IMR-90 (cell line): ENCODE data around the gene COL6A3. TPM values are rescaled to one million over a fixed set of nuclear protein-coding genes. Genes with fewer than 3 reads are reported as not detected.

Experiments
- ATAC-seq: fragments of 200-7000 bp; cut with Tn5 transposase; 2 replicates; pipeline ENCODE4 v1.9.1; 2020; ENCODE audit warnings: low read depth, mild to moderate bottlenecking, moderate library complexity
- BruUV-seq: library from RNA; stranded (reverse); fragments of 400-500 nt; replicated peaks from 2 replicates; lab custom pipeline; 2021; lab: Mats Ljungman, UMichigan
- CTCF ChIA-PET: fragments of 300-600 bp; formaldehyde crosslinking; extraction: SDS; loops from one replicate; lab custom pipeline; 2021; ENCODE audit warnings: antibody characterized with exemption; lab: Yijun Ruan, JAX
- POLR2A ChIA-PET: fragments of 300-600 bp; sonication (Branson Sonifier 250); formaldehyde crosslinking; loops from one replicate; lab custom pipeline; 2022; ENCODE audit warnings: antibody characterized with exemption; ENCODE audit not compliant: unreplicated experiment; lab: Charles Lee
- DNase-seq: peaks from one replicate; pipeline ENCODE4 v3.0.0; 2013
- H2AFZ ChIP-seq: replicated peaks from 2 replicates; pipeline ENCODE3; 2013; ENCODE audit warnings: low read length, mild to moderate bottlenecking; ENCODE audit not compliant: poor library complexity
- H2AK5ac ChIP-seq: 2 replicates; pipeline ENCODE4 v1.6.1; 2013; ENCODE audit warnings: low read depth, low read length, inconsistent platforms
- H2AK9ac ChIP-seq: replicated peaks from 2 replicates; pipeline ENCODE3; 2013; ENCODE audit warnings: mild to moderate bottlenecking, low read depth, low read length, moderate library complexity; ENCODE audit not compliant: poor library complexity
- H2BK120ac ChIP-seq: 2 replicates; pipeline ENCODE4 v1.6.1; 2013; ENCODE audit warnings: low read depth, low read length, inconsistent platforms
- H2BK15ac ChIP-seq: 3 replicates; pipeline ENCODE4 v1.6.1; 2013; ENCODE audit warnings: low read depth, low read length, inconsistent platforms
- H2BK20ac ChIP-seq: 2 replicates; pipeline ENCODE4 v1.6.1; 2013; ENCODE audit warnings: low read depth, mild to moderate bottlenecking, inconsistent platforms, low read length, moderate library complexity
- H2BK5ac ChIP-seq: 2 replicates; pipeline ENCODE4 v1.6.1; 2013; ENCODE audit warnings: mild to moderate bottlenecking, low read depth, low read length, inconsistent platforms; ENCODE audit not compliant: poor library complexity, severe bottlenecking
- H3K14ac ChIP-seq: replicated peaks from 2 replicates; pipeline ENCODE4 v1.6.1; 2013; ENCODE audit warnings: low read depth, low read length, inconsistent platforms
- H3K18ac ChIP-seq: 2 replicates; pipeline ENCODE4 v1.6.1; 2013; ENCODE audit warnings: low read depth, low read length, control low read depth
- H3K23ac ChIP-seq: 2 replicates; pipeline ENCODE4 v1.6.1; 2013; ENCODE audit warnings: low read depth, low read length, inconsistent platforms
- H3K27ac ChIP-seq: 2 replicates; pipeline ENCODE4 v1.5.1; 2013; ENCODE audit warnings: mild to moderate bottlenecking, control low read depth, low read length; ENCODE audit not compliant: insufficient read depth
- H3K27me3 ChIP-seq: 2 replicates; pipeline ENCODE4 v1.6.1; 2013; ENCODE audit warnings: low read length; ENCODE audit not compliant: control insufficient read depth, insufficient read depth
- H3K36me3 ChIP-seq: 2 replicates; pipeline ENCODE4 v1.6.1; 2013; ENCODE audit warnings: low read length, mixed read lengths; ENCODE audit not compliant: control insufficient read depth, insufficient read depth
- H3K4ac ChIP-seq: 2 replicates; pipeline ENCODE4 v1.6.1; 2013; ENCODE audit warnings: low read depth, low read length, inconsistent platforms
- H3K4me1 ChIP-seq: 2 replicates; pipeline ENCODE4 v1.6.1; 2013; ENCODE audit warnings: low read length, mixed read lengths; ENCODE audit not compliant: control insufficient read depth, insufficient read depth
- H3K4me2 ChIP-seq: 2 replicates; pipeline ENCODE4 v1.6.1; 2013; ENCODE audit warnings: low read depth, mild to moderate bottlenecking, control low read depth, low read length, moderate library complexity
- H3K4me3 ChIP-seq: 2 replicates; pipeline ENCODE4 v1.5.1; 2013; ENCODE audit warnings: low read depth, mild to moderate bottlenecking, control low read depth, low read length, moderate library complexity; ENCODE audit not compliant: insufficient read depth
- H3K56ac ChIP-seq: 2 replicates; pipeline ENCODE4 v1.6.1; 2013; ENCODE audit warnings: low read length, inconsistent platforms; ENCODE audit not compliant: insufficient read depth; ENCODE audit errors: extremely low read depth
- H3K79me1 ChIP-seq, 2 experiments: 2 replicates each; pipeline ENCODE4 v1.6.1; 2013; ENCODE audit warnings: low read length in 2 of 2, inconsistent platforms in 1 of 2, low read depth in 1 of 2
- H3K9ac ChIP-seq: 2 replicates; pipeline ENCODE4 v1.6.1; 2013; ENCODE audit warnings: low read depth, low read length, control low read depth
- H3K9me1 ChIP-seq: 2 replicates; pipeline ENCODE4 v1.6.1; 2013; ENCODE audit warnings: low read length, inconsistent platforms; ENCODE audit not compliant: insufficient read depth
- H3K9me3 ChIP-seq: 2 replicates; pipeline ENCODE4 v1.6.1; 2013; ENCODE audit warnings: low read length; ENCODE audit not compliant: control insufficient read depth, insufficient read depth
- H4K20me1 ChIP-seq: 2 replicates; pipeline ENCODE4 v1.6.1; 2013; ENCODE audit warnings: low read length, inconsistent platforms; ENCODE audit not compliant: insufficient read depth
- H4K5ac ChIP-seq: 2 replicates; pipeline ENCODE4 v1.6.1; 2013; ENCODE audit warnings: mild to moderate bottlenecking, low read depth, low read length, control low read depth
- H4K8ac ChIP-seq, 2 experiments: 2 replicates each; pipeline ENCODE4 v1.6.1; 2013; ENCODE audit warnings: low read depth in 2 of 2, low read length in 2 of 2, control low read depth in 1 of 2, inconsistent platforms in 1 of 2
- H4K91ac ChIP-seq: 2 replicates; pipeline ENCODE4 v1.6.1; 2013; ENCODE audit warnings: low read depth, low read length, inconsistent platforms; ENCODE audit not compliant: insufficient read depth
- BHLHE40 ChIP-seq: fragments of 150-350 bp; IDR thresholded peaks from 2 replicates; pipeline ENCODE4 v1.6.1; 2016; ENCODE audit warnings: mild to moderate bottlenecking, low read depth, low read length
- CEBPB ChIP-seq: IDR thresholded peaks from 2 replicates; pipeline ENCODE4 v1.6.1; 2012; ENCODE audit warnings: low read depth, low read length, improper control_type of control experiment
- CHD1 ChIP-seq: IDR thresholded peaks from 2 replicates; pipeline ENCODE4 v1.6.1; 2012; ENCODE audit warnings: low read depth, low read length, improper control_type of control experiment
- CTCF ChIP-seq: conservative IDR thresholded peaks from 2 replicates; pipeline ENCODE4 v1.5.1; 2012; ENCODE audit warnings: mild to moderate bottlenecking, low read depth, low read length, improper control_type of control experiment
- FOS ChIP-seq: fragments of 150-350 bp; IDR thresholded peaks from 2 replicates; pipeline ENCODE4 v1.6.1; 2016; ENCODE audit warnings: low read depth, low read length
- MAFK ChIP-seq: IDR thresholded peaks from 2 replicates; pipeline ENCODE4 v1.6.1; 2012; ENCODE audit warnings: low read depth, low read length, improper control_type of control experiment
- MAZ ChIP-seq: IDR thresholded peaks from 2 replicates; pipeline ENCODE4 v1.6.1; 2012; ENCODE audit warnings: low read depth, mild to moderate bottlenecking, low read length, improper control_type of control experiment, moderate library complexity, borderline replicate concordance
- MXI1 ChIP-seq: IDR thresholded peaks from 2 replicates; pipeline ENCODE4 v1.6.1; 2012; ENCODE audit warnings: low read depth, mild to moderate bottlenecking, low read length, moderate library complexity, borderline replicate concordance
- NFE2L2 ChIP-seq: fragments of 150-350 bp; IDR thresholded peaks from 2 replicates; pipeline ENCODE4 v1.6.1; 2016; ENCODE audit warnings: low read depth, mild to moderate bottlenecking, low read length
- POLR2A ChIP-seq: IDR thresholded peaks from 2 replicates; pipeline ENCODE4 v1.6.1; 2012; ENCODE audit warnings: mild to moderate bottlenecking, low read depth, low read length
- RAD21 ChIP-seq: IDR thresholded peaks from 2 replicates; pipeline ENCODE4 v1.6.1; 2012; ENCODE audit warnings: low read length, improper control_type of control experiment
- RCOR1 ChIP-seq: IDR thresholded peaks from 2 replicates; pipeline ENCODE4 v1.6.1; 2012; ENCODE audit warnings: mild to moderate bottlenecking, low read length, improper control_type of control experiment; ENCODE audit not compliant: insufficient replicate concordance
- RFX5 ChIP-seq: IDR thresholded peaks from 2 replicates; pipeline ENCODE4 v1.8.0; 2012; ENCODE audit warnings: low read depth, mild to moderate bottlenecking, low read length, moderate library complexity
- SMC3 ChIP-seq: fragments of 150-350 bp; IDR thresholded peaks from 2 replicates; pipeline ENCODE4 v1.6.1; 2016; ENCODE audit warnings: low read depth, mild to moderate bottlenecking, antibody characterized with exemption, low read length, moderate library complexity
- USF2 ChIP-seq: fragments of 150-350 bp; IDR thresholded peaks from 2 replicates; pipeline ENCODE4 v1.6.1; 2017; ENCODE audit warnings: mild to moderate bottlenecking, antibody characterized with exemption, low read length, low read depth
- WGBS, 2 experiments: methylation state at CpG; one replicate each; pipeline versions ENCODE4 v1.1.5 to v1.1.7; 2013; ENCODE audit warnings: missing lambda C conversion rate in 2 of 2; ENCODE audit not compliant: insufficient read length in 1 of 2; ENCODE audit errors: extremely low coverage in 2 of 2; 5-methylcytosine and 5-hydroxymethylcytosine counted together
- dilution Hi-C: fragments of 300-500 bp; cut with HindIII; formaldehyde crosslinking; loops from one replicate; pipeline ENCODE4 v1.14.3; 2018; ENCODE audit warnings: low sequenced_read_pairs; ENCODE audit not compliant: unreplicated experiment
- in situ Hi-C: fragments of 300-500 bp; cut with MboI; formaldehyde crosslinking; loops from 3 replicates; pipeline ENCODE4 v1.14.3; 2019; ENCODE audit warnings: low sequenced_read_pairs, inconsistent platforms, mixed read lengths
- intact Hi-C: fragments of 100-400 bp; cut with micrococcal nuclease; formaldehyde crosslinking; loops from 2 replicates; pipeline ENCODE4 v1.10.0; 2022
- polyA plus RNA-seq, 3 experiments: library from polyadenylated mRNA; depleted of rRNA; stranded (reverse); fragments of >200 nt; gene quantifications; 2 replicates each; pipeline ENCODE4 v1.2.3, GENCODE V29; 2012; ENCODE audit warnings: low replicate concordance in 1 of 3
- total RNA-seq: library from RNA; depleted of rRNA; stranded (reverse); fragments of >200 nt; gene quantifications from 2 replicates; pipeline ENCODE4 v1.2.3, GENCODE V29; 2012
- TF ChIP-seq, protein P1 (sequence below): fragments of 150-350 bp; IDR thresholded peaks from 2 replicates; pipeline ENCODE4 v1.6.1; 2016; ENCODE audit warnings: low read depth, mild to moderate bottlenecking, low read length, moderate library complexity, borderline replicate concordance

The COL6A3 gene
- total and polyA plus RNA-seq, 2 of the 4 experiments (the other 2 are of a cell fraction), result 964 to 1,855 TPM

DNA sequence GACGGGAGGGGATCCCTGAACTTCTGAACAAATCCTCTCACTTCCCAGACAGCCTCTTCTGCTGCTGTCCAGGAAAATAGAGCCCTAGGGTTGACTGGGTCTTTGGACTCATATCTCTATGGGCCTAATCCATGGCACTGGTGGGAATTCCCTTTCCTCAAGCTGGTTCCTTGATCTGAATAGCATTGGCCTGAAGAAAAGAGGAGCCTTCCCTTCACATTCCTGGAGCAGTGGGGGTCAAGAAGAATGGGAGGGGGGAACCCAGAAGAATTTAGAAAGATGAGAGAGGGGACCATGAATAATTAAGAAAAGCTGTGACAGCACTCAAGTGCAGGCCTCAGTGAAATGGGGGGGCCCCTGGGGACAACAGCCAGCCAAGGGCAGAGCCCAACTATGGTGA is 80.2 kb downstream of the COL6A3 start:
- peaks cover 74% of the 10 kb centered on the region for H3K36me3 ChIP-seq
- peaks cover 8% of the 10 kb centered on the region; the same call in 1 of the 2 replicates for H4K20me1 ChIP-seq
- H3K56ac ChIP-seq, result peak overlapping the region; percentile 2; the same call in 1 of the 2 replicates
- H2BK15ac ChIP-seq, result no peak overlapping the region; the same call in 2 of the 3 replicates
- dilution Hi-C loops (no loop called here), in situ Hi-C loops (no loop called here), intact Hi-C loops (no loop called here)
- H3K9me3 ChIP-seq, result no peaks in the 10 kb centered on the region
- CTCF ChIA-PET, result no interaction called here
- no CpG with 5 or more reads among the region's 1 CpG for WGBS, 2 experiments
- H3K79me1 ChIP-seq, result peaks cover 53 to 78% of the 10 kb centered on the region in 2 experiments
- BruUV-seq, result no TSS peak
- no peaks in the 10 kb centered on the region for H3K27me3 ChIP-seq
- DNase-seq (no peak), ATAC-seq (no peak)
- peak overlapping the region; percentile 66; the same call in 1 of the 2 replicates for H3K27ac ChIP-seq
- H3K18ac ChIP-seq, result no peak overlapping the region; the same call in 1 of the 2 replicates
- peak overlapping the region; percentile 91 for H2BK5ac ChIP-seq
- H3K9ac ChIP-seq, result no peak overlapping the region
- H3K4me1 ChIP-seq, result peaks cover 18% of the 10 kb centered on the region
- POLR2A ChIA-PET, result no interaction called here
- H3K4me3 ChIP-seq, result no peak overlapping the region
- TF ChIP-seq CTCF, result no peak
- no peak for TF ChIP-seq MXI1
- no peak for TF ChIP-seq CEBPB
- no peak for TF ChIP-seq FOS
- no peak for TF ChIP-seq NFE2L2
- no peak for TF ChIP-seq SMC3
- TF ChIP-seq RCOR1, result no peak
- no peak for TF ChIP-seq RFX5
- TF ChIP-seq MAFK, result no peak
- no peak for TF ChIP-seq MAZ
- no peak for TF ChIP-seq BHLHE40
- TF ChIP-seq, protein P1, sequence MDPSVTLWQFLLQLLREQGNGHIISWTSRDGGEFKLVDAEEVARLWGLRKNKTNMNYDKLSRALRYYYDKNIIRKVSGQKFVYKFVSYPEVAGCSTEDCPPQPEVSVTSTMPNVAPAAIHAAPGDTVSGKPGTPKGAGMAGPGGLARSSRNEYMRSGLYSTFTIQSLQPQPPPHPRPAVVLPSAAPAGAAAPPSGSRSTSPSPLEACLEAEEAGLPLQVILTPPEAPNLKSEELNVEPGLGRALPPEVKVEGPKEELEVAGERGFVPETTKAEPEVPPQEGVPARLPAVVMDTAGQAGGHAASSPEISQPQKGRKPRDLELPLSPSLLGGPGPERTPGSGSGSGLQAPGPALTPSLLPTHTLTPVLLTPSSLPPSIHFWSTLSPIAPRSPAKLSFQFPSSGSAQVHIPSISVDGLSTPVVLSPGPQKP, result no peak
- TF ChIP-seq POLR2A, result no peak
- no peak for TF ChIP-seq RAD21
- no peak for TF ChIP-seq USF2
- TF ChIP-seq CHD1, result no peak
- peak overlapping the region; percentile 38; the same call in 1 of the 2 replicates for H2BK120ac ChIP-seq
- H2BK20ac ChIP-seq, result peak overlapping the region; percentile 8; the same call in 1 of the 2 replicates
- no peak overlapping the region for H3K4me2 ChIP-seq
- H3K4ac ChIP-seq, result peak overlapping the region; percentile 85
- H2AFZ ChIP-seq, result no peak overlapping the region
- H2AK5ac ChIP-seq, result 0 out of 2 replicates have a peak overlapping the region, but pooled peaks have one; percentile 4
- H2AK9ac ChIP-seq, result peak overlapping the region; percentile 10
- H4K91ac ChIP-seq, result peak overlapping the region; percentile 52
- H3K23ac ChIP-seq, result no peak overlapping the region; the same call in none of the 2 replicates
- H4K5ac ChIP-seq, result peak overlapping the region; percentile 73
- peak overlapping the region; percentile 76 for H3K14ac ChIP-seq
- H4K8ac ChIP-seq, result peak overlapping the region; percentile 48 to 82
- H3K9me1 ChIP-seq, result peaks cover 33% of the 10 kb centered on the region
